GM04503 (cell line): Measurements from ENCODE around the gene COBL.

Experiments
- DNase-seq: peaks from one replicate; pipeline ENCODE4 v3.0.0-alpha.2; 2012; ENCODE audit warnings: low read depth

The COBL gene

DNA sequence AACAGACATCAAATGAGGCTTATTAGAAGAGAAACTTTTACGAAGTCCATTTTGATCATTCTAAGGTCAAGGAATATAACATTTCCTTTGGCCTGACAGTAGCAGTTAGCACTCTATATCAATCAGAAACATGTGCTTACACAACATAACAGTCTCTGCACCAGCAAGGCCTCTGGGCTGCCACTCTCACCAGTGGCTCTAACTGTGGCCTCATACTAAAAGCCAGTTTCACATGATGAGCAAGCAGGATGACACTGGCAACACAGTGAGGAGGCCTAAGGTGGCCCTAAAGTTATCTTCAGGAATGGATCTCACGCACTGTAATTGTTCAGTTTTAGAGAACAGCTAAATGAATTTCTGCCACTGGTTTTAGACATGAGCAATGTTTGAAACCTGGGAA lies 126.8 kb downstream of the COBL start:
- no peak for DNase-seq

DNA sequence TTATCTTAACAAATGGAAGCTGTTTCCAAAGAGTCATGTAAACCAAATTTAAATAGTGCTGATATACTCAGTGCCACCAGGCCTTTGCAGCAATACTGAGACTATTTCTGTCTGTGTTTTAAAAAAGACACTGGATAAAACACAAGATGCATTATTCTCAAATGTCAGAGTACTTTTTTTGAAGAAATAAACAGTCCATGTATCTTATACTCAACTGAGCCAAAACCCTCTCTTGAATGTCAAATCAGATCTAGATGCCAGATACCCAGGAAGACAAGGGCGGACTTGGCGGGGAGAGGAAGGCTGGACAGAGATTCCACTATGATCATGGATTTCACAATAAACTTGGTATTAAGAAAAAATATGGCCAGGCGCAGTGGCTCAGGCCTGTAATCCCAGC lies 127.6 kb downstream of the COBL start:
- no peak for DNase-seq

- no peak for DNase-seq
Measured at GRCh38 chr7:51187941-51188340, 128.7 kb downstream of the COBL start.

DNA sequence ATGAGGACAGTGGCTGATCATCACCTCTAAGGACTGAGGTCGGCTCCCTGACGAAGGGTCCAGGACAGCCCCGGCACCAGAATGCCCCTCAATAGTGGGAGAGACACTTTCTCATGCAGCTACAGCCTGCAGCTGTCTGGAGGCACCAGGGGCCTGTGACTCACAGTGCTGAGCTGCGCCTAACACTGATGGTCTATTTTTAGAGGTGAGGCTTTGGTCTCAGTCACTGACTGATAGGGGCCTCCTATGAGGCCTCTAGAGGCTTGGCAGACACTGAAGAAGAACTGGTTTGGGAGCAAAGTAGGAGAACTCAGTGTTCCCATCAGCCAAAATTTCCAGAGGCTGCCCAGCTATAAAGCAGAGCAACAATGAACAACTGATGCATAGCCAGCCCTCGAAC lies 130.1 kb downstream of the COBL start:
- DNase-seq: no peak

GRCh38 chr7:51182636-51183166 lies 133.9 kb downstream of the COBL start:
- DNase-seq: no peak

DNA sequence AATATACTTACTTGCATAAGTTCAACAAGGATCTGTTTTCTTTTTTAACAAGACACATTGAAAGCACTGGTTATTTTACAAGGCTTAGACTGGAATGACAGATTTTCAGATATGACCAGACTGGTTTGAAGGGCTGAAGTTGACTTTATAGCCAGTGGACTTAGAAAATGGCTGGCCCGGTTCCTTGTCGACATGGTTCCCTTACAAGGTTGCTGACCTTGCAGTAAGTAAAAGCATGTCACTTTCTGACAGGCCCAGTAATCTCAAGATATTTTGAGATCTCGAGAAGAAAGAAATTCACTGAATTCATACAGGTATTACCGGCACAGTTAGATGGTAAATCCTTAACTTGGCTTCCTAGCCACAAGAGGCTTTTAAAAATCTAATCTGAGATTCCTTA lies 136.5 kb downstream of the COBL start:
- no peak for DNase-seq

- no peak for DNase-seq
Measured at GRCh38 chr7:51175992-51176388, 140.6 kb downstream of the COBL start.

- no peak for DNase-seq
Measured at GRCh38 chr7:51175316-51175991, 141.2 kb downstream of the COBL start.

DNA sequence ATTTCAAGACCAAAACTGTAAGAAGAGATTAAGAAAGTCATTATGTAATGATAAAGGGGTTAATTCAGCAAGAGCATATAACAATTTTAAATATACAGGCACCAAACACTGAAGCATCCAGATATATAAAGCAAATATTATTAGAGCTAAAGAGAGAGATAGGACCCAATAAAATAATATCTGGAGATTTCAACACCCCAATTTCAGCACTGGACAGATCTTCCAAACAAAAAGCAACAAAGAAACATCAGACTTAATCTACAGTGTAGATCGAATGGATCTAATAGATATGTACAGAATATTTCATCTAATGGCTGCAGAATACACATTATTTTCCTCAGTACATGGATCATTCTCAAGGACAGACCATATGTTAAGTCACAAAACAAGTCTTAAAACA lies 151.3 kb downstream of the COBL start:
- no peak for DNase-seq

GRCh38 chr7:51162724-51163329 lies 153.8 kb downstream of the COBL start:
- peak; percentile 39 for DNase-seq

DNA sequence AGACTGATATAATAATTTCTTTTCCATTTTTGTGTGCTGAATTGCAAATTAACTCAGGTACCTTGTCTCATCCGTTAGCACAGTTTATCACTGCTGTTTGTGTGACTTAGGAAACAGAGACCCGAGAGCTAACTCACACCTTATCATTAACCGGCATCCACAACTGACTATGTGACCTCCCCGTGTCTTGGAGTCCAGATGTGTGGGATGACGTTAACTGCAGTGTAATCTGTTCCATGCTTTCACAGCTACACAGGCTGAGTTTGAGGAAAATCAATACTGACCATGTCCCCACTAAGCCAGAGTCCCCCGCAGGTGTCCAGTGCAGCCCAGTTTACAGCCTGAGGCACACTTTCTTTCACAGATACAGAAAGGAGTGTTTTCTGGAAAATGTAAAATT lies 154.7 kb downstream of the COBL start:
- no peak for DNase-seq

- DNase-seq: no peak
Measured at GRCh38 chr7:51160990-51161615, 155.5 kb downstream of the COBL start.

GRCh38 chr7:51160411-51160810 lies 156.2 kb downstream of the COBL start:
- no peak for DNase-seq

DNA sequence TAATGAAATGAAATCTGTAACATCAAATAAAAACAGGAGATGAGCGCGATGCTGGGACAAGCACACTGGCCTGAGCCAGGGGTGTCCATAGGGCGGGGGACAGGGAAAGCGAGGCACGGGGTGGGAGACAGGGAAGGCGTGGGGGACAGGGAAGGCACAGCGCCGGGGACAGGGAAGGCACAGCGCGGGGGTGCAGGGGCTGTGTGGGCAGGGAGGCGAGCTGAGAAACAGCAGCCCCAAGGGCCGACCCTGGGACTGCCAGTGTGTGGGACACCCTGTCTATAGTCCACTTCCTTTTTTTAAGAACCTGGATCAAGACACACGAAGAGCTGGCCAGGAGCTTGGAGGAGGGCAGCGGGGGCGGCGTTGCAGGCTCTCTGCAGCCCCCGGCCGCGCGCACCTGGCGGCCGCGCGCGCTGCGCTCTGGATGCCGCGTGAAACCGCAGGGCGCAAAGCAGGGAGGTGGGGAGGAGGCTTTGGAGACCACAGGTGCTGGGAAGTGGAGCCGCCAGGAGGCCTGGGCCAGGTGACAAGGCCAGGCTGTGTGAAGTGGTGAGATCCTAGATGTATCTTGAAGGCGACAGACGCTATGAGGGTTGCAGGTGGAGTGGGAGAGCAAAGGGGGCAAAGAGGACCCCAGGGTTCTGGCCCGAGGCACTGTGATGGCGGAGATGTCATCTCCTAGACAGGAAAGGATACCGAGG lies 157.7 kb downstream of the COBL start:
- DNase-seq: no peak

DNA sequence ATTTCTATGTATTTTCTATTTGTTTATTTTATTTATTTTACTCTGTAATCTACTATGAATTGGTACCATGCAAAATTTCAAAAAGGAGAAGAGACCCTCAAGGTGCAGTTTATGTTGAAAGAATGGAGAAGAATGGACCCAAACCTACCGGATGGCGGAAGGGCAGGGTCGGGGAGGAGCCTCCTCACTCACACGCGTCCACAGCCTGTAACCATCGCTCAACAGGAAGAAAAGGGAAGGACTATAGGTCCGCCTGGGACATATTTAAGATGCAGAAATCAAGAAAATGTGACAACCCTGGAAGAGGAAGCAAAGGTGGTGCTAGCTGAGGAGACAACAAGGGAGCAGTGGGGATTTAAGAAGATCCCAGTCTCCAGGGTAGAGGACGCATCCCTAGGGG lies 158.4 kb downstream of the COBL start:
- no peak for DNase-seq

DNA sequence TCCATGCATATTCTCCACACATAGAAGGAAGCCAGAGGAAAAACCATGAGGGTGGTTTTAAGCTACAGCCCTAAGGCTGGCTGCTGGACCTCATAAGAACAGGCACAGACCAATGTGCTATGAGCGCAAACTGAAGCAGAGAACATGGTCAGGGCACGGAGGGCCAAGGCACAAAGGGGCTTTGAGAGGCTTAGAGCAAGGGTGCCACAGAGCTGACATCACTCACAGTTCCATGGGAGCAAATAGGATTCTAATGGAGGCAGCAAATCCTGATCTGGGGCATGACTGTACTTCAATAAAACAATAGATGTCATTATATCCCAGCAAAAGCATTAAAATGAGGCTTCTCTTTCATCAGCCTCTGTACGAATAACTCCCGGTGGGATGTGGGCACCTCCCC lies 162.4 kb downstream of the COBL start:
- no peak for DNase-seq

- DNase-seq: no peak
Measured at GRCh38 chr7:51152706-51153200, 163.9 kb downstream of the COBL start.

GRCh38 chr7:51151455-51151854 lies 165.2 kb downstream of the COBL start:
- DNase-seq: no peak

GRCh38 chr7:51150193-51150592 lies 166.4 kb downstream of the COBL start:
- no peak for DNase-seq

DNA sequence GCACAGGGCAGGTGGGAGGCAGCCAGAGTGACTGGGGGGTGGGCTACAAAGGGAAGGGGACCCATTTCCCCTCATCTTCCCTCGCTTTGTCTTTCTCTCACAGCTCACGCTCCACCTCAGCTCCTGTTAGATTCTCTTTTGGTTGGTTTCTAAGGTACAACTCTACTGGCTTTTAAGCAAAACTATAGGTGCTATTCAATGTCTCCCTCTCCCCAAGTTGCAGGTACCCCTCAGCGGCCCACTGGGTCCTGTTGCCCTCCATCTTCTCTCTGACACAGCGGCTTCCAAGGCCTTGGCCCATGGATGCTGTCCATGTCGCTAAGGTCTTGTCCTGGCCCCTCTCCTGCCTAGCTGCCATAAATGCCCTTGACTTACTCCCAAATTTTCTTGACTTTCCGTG lies 168.4 kb downstream of the COBL start:
- no peak for DNase-seq

DNA sequence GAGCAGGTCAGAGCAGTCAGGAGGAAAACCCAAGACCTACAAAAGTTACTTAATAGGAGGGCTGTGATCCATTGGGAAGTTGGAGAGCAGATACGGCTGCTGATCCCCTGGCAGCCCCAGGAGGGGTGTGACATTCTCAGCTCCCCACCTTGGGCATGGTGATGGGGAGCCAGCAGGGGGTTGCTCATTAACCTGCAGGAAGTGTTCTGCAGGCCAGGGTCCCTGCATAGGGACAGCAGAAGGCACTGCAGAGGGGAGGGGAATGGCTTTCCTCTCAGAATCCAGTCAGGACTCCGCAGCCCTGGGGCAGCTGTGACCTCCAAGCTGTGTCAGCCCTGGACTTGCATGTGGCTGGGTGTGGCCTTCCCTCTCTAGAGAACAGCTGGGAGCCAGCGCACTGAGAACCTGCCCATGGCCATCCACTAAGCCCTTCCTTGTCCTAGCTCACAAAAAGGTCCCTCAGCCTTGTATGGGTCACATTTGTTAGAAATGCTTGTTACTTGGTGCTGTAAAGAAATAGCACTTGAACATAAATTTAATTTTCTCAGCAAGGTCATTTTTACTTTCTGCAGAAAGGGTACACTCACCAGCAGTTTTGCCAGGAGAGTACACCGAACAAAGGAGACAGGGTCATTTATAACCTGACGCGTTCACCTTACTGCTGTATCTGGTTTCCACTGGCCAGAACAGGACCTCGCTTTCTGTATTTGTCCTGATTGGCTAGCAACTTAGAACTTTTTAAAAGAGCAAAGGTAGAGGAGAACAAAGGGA lies 169.6 kb downstream of the COBL start:
- DNase-seq: no peak

DNA sequence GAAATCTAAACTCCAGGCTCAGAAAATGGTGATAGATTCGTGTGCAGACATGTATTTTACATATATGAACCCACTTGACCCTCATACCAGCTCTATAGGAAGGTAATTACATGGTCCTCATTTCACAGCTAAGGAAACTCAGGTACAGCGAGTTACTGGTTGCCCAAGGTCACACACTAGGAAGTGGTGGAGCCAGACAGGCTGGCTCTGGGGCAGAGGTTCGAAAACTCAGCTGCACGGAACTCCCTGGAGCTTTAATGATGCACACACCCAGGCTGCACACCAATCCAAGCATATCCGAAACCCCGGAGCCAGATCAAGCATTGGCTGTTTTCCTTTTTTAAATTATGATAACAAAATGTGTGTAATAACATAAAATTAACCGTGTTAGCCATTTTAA lies 172.4 kb downstream of the COBL start:
- DNase-seq: no peak
